Measurements from ENCODE around the gene LOC128125822.
A peak's percentile ranks its signal among the peaks of the same experiment; 100 is the strongest.

The LOC128125822 gene

GRCh38 chr6:63571361-63572043 lies 778 bp upstream of the LOC128125822 start:
- Histone ChIP-seq H3K27me3 (replicated peaks; ENCODE audit: insufficient read depth, low read depth, low read length, poor library complexity) (no peaks in the 10 kb centered on the region), H3K4me3 (ENCODE audit: low read depth, low read length, poor library complexity, severe bottlenecking) (peak overlapping the region; percentile 94), H3K36me3 (ENCODE audit: insufficient read depth, low read length, poor library complexity, severe bottlenecking) (peaks cover 4% of the 10 kb centered on the region), H3K27ac (ENCODE audit: low read depth, low read length, poor library complexity, severe bottlenecking) (peak overlapping the region; percentile 98), H3K9me3 (ENCODE audit: low read depth, low read length, poor library complexity, severe bottlenecking) (no peaks in the 10 kb centered on the region), H3K4me1 (ENCODE audit: insufficient read depth, low read length, poor library complexity, severe bottlenecking) (peaks cover 11% of the 10 kb centered on the region)
- BruUV-seq (replicated peaks): TSS peak; percentile 88
- CTCF ChIA-PET: no interaction called here
- intact Hi-C loops (cut with micrococcal nuclease; ENCODE audit: unreplicated experiment): loop anchor here (5.0 kb wide), 2 partner anchors 231 to 264 kb away; no protein-coding TSS in a partner anchor
- no peak for DNase-seq (ENCODE audit: low spot score)
- TF ChIP-seq CTCF (conservative IDR thresholded peaks at IDR 0.05; ENCODE audit: low read depth, low read length) (no peak), EZH2 (IDR thresholded peaks at IDR 0.05; ENCODE audit: borderline replicate concordance, low read depth, low read length, poor library complexity, severe bottlenecking) (no peak)
- POLR2A ChIA-PET (ENCODE audit: low non-redundant PET): no interaction called here

- Histone ChIP-seq H3K9me3 (ENCODE audit: low read depth, low read length, poor library complexity, severe bottlenecking) (no peaks in the 10 kb centered on the region), H3K27ac (ENCODE audit: low read depth, low read length, poor library complexity, severe bottlenecking) (peak overlapping the region; percentile 98), H3K4me3 (ENCODE audit: low read depth, low read length, poor library complexity, severe bottlenecking) (peak overlapping the region; percentile 94), H3K27me3 (replicated peaks; ENCODE audit: insufficient read depth, low read depth, low read length, poor library complexity) (no peaks in the 10 kb centered on the region), H3K36me3 (ENCODE audit: insufficient read depth, low read length, poor library complexity, severe bottlenecking) (peaks cover 17% of the 10 kb centered on the region), H3K4me1 (ENCODE audit: insufficient read depth, low read length, poor library complexity, severe bottlenecking) (peaks cover 11% of the 10 kb centered on the region)
- no TSS peak for BruUV-seq (replicated peaks)
- CTCF ChIA-PET: interaction anchor here (0.9 to 1.5 kb wide), 2 partner anchors 26 to 192 kb away, joined by 4 to 6 read pairs; no protein-coding TSS in a partner anchor
- no peak for DNase-seq (ENCODE audit: low spot score)
- TF ChIP-seq EZH2 (IDR thresholded peaks at IDR 0.05; ENCODE audit: borderline replicate concordance, low read depth, low read length, poor library complexity, severe bottlenecking): no peak
- no peak for TF ChIP-seq CTCF (conservative IDR thresholded peaks at IDR 0.05; ENCODE audit: low read depth, low read length)
- intact Hi-C loops (cut with micrococcal nuclease; ENCODE audit: unreplicated experiment): loop anchor here (5.0 kb wide), 2 partner anchors 230 to 265 kb away; no protein-coding TSS in a partner anchor
- POLR2A ChIA-PET (ENCODE audit: low non-redundant PET): no interaction called here
These were observed 431 bp downstream of the LOC128125822 start for GRCh38 chr6:63572747-63573075.

- POLR2A ChIA-PET (ENCODE audit: low non-redundant PET): no interaction called here
- peaks cover 11% of the 10 kb centered on the region for H3K4me1 ChIP-seq (ENCODE audit: insufficient read depth, low read length, poor library complexity, severe bottlenecking)
- H3K4me3 ChIP-seq (ENCODE audit: low read depth, low read length, poor library complexity, severe bottlenecking): peak overlapping the region; percentile 94
- no TSS peak for BruUV-seq (replicated peaks)
- intact Hi-C loops (cut with micrococcal nuclease; ENCODE audit: unreplicated experiment): loop anchor here (5.0 kb wide), 2 partner anchors 229 to 266 kb away; no protein-coding TSS in a partner anchor
- peak overlapping the region; percentile 98 for H3K27ac ChIP-seq (ENCODE audit: low read depth, low read length, poor library complexity, severe bottlenecking)
- no peaks in the 10 kb centered on the region for H3K9me3 ChIP-seq (ENCODE audit: low read depth, low read length, poor library complexity, severe bottlenecking)
- peak; percentile 72 for DNase-seq (ENCODE audit: low spot score)
- CTCF ChIA-PET: interaction anchor here (0.6 to 1.5 kb wide), 3 partner anchors 25 to 191 kb away, joined by 3 to 6 read pairs (median 4); no protein-coding TSS in a partner anchor
- peaks cover 22% of the 10 kb centered on the region for H3K36me3 ChIP-seq (ENCODE audit: insufficient read depth, low read length, poor library complexity, severe bottlenecking)
- H3K27me3 ChIP-seq (replicated peaks; ENCODE audit: insufficient read depth, low read depth, low read length, poor library complexity): no peaks in the 10 kb centered on the region
- TF ChIP-seq CTCF (conservative IDR thresholded peaks at IDR 0.05; ENCODE audit: low read depth, low read length) (no peak), EZH2 (IDR thresholded peaks at IDR 0.05; ENCODE audit: borderline replicate concordance, low read depth, low read length, poor library complexity, severe bottlenecking) (no peak)
These were observed 1.0 kb downstream of the LOC128125822 start for GRCh38 chr6:63573076-63573898.

Data from A673 (cell line).